HepG2 (cell line): ENCODE data around the gene OSBPL2. TPM values are rescaled to one million over a fixed set of nuclear protein-coding genes. Genes with fewer than 3 reads are reported as not detected.
A peak's percentile ranks its signal among the peaks of the same experiment; 100 is the strongest.

Source experiments
- AFF4 ChIP-seq: sonication (generic); formaldehyde crosslinking; IDR thresholded peaks from 2 replicates; pipeline ENCODE4 v1.4.0; 2020; ENCODE audit warnings: missing genetic modification reagents
- AGO2 ChIP-seq: fragments of 200-400 bp; formaldehyde crosslinking; optimal IDR thresholded peaks from 2 replicates; pipeline ENCODE3; 2017; ENCODE audit warnings: mild to moderate bottlenecking, low read depth, low read length, moderate library complexity
- CHD2 ChIP-seq: IDR thresholded peaks from 2 replicates; pipeline ENCODE4 v1.6.1; 2011; ENCODE audit warnings: low read depth, low read length, improper control_type of control experiment
- HNRNPL ChIP-seq: fragments of 200-400 bp; formaldehyde crosslinking; IDR thresholded peaks from 2 replicates; pipeline ENCODE4 v1.6.1; 2017; ENCODE audit warnings: mild to moderate bottlenecking, low read depth, low read length
- HOMEZ ChIP-seq: IDR thresholded peaks from 2 replicates; pipeline ENCODE4 v1.6.1; 2016; ENCODE audit warnings: low read depth
- HOXA3 ChIP-seq: sonication (generic); formaldehyde crosslinking; IDR thresholded peaks from 2 replicates; pipeline ENCODE4 v1.5.0; 2020; ENCODE audit warnings: missing genetic modification reagents
- MYNN ChIP-seq: sonication (generic); formaldehyde crosslinking; IDR thresholded peaks from 2 replicates; pipeline ENCODE4 v1.4.0; 2020; ENCODE audit warnings: mild to moderate bottlenecking, low read depth, missing genetic modification reagents
- SIN3A ChIP-seq: IDR thresholded peaks from 2 replicates; pipeline ENCODE4 v1.6.1; 2011; ENCODE audit warnings: low read depth, mild to moderate bottlenecking, control low read depth, low read length, borderline replicate concordance
- SRSF1 ChIP-seq: fragments of 200-400 bp; formaldehyde crosslinking; optimal IDR thresholded peaks from 2 replicates; pipeline ENCODE3; 2017; ENCODE audit warnings: mild to moderate bottlenecking, low read depth, low read length, moderate library complexity
- YEATS2 ChIP-seq: sonication (generic); formaldehyde crosslinking; IDR thresholded peaks from 2 replicates; pipeline ENCODE4 v1.4.0; 2020; ENCODE audit warnings: missing genetic modification reagents, borderline replicate concordance
- ZBTB7B ChIP-seq: sonication (generic); formaldehyde crosslinking; IDR thresholded peaks from 2 replicates; pipeline ENCODE4 v1.4.0; 2020; ENCODE audit warnings: missing genetic modification reagents
- ZHX1 ChIP-seq: sonication (generic); formaldehyde crosslinking; IDR thresholded peaks from 2 replicates; pipeline ENCODE4 v1.8.1; 2022; ENCODE audit warnings: low read depth, mild to moderate bottlenecking, missing genetic modification reagents
- ZNF280D ChIP-seq: sonication (generic); formaldehyde crosslinking; IDR thresholded peaks from 2 replicates; pipeline ENCODE4 v1.5.1; 2020; ENCODE audit warnings: mild to moderate bottlenecking, missing genetic modification reagents
- ZNF441 ChIP-seq: sonication (generic); formaldehyde crosslinking; IDR thresholded peaks from 2 replicates; pipeline ENCODE4 v1.7.0; 2021; ENCODE audit warnings: missing genetic modification reagents, borderline replicate concordance
- ZNF563 ChIP-seq: sonication (generic); formaldehyde crosslinking; IDR thresholded peaks from 2 replicates; pipeline ENCODE4 v1.8.0; 2022; ENCODE audit warnings: mild to moderate bottlenecking, moderate library complexity, missing genetic modification reagents
- ZNF891 ChIP-seq: sonication (generic); formaldehyde crosslinking; IDR thresholded peaks from 2 replicates; pipeline ENCODE4 v1.5.0; 2020; ENCODE audit warnings: mild to moderate bottlenecking, missing genetic modification reagents
- polyA plus RNA-seq, 8 experiments: library from polyadenylated mRNA; depleted of rRNA in 3 of 8; stranded (reverse) in 7 of 8; unstranded in 1 of 8; fragments of >200 nt; fragmentation: Illumina TruSeq in 4 of 8; extraction: Trizol in 4 of 8; gene quantifications; 2 replicates each; pipeline versions ENCODE4 v1.2.1 to v1.2.3, GENCODE V29; 2011 to 2016; ENCODE audit warnings: low read depth in 4 of 8, missing spikeins in 1 of 8, mixed read lengths in 1 of 8; ENCODE audit not compliant: insufficient read depth in 1 of 8
- total RNA-seq, 5 experiments: library from RNA; depleted of rRNA; stranded (reverse); fragments of >200 nt; fragmentation: Illumina TruSeq; extraction: Trizol; gene quantifications; 2 replicates each; pipeline ENCODE4 v1.2.3, GENCODE V29; 2016; ENCODE audit warnings: low read depth in 1 of 5

The OSBPL2 gene
- total and polyA plus RNA-seq, 2 of the 13 experiments (the other 11 are each of a cell fraction or from before 2014, with no cell fraction given): 18.5 to 37.4 TPM

GRCh38 chr20:62304331-62305148, 66.2 kb downstream of the OSBPL2 start (continued):
- TF ChIP-seq ZNF280D (CRISPR knock-in tag): no peak
- TF ChIP-seq SRSF1: peak; percentile 45
- 0 out of 2 replicates have a peak, but pooled peaks have one; percentile 4 for TF ChIP-seq HOXA3 (CRISPR knock-in tag)
- TF ChIP-seq AFF4 (CRISPR knock-in tag): 0 out of 2 replicates have a peak, but pooled peaks have one; percentile 23
- peak; percentile 76 for TF ChIP-seq HNRNPL
- TF ChIP-seq ZNF441 (CRISPR knock-in tag): 0 out of 2 replicates have a peak, but pooled peaks have one; percentile 65
- 0 out of 2 replicates have a peak, but pooled peaks have one; percentile 14 for TF ChIP-seq YEATS2 (CRISPR knock-in tag)
- 0 out of 2 replicates have a peak, but pooled peaks have one; percentile 1 for TF ChIP-seq SIN3A
- TF ChIP-seq ZHX1: 0 out of 2 replicates have a peak, but pooled peaks have one; percentile 25
- TF ChIP-seq MYNN (CRISPR knock-in tag): 0 out of 2 replicates have a peak, but pooled peaks have one; percentile 49
- no peak for TF ChIP-seq ZBTB7B (CRISPR knock-in tag)
- TF ChIP-seq ZNF563 (CRISPR knock-in tag): 0 out of 2 replicates have a peak, but pooled peaks have one; percentile 46
- TF ChIP-seq HOMEZ (CRISPR knock-in tag): 0 out of 2 replicates have a peak, but pooled peaks have one; percentile 16
- peak; percentile 94 for TF ChIP-seq AGO2
- 0 out of 2 replicates have a peak, but pooled peaks have one; percentile 6 for TF ChIP-seq CHD2
- 0 out of 2 replicates have a peak, but pooled peaks have one; percentile 24 for TF ChIP-seq ZNF891 (CRISPR knock-in tag)
